CD4-positive, alpha-beta T cell treated with Interleukin-2 at 100 ng/mL for 4 hours (primary cell): Measurements from ENCODE around the gene RNGTT.
"Not testable (repeated sequence)": the region's sequence is repeated elsewhere in the genome, so short reads cannot be mapped to it uniquely, and the experiment has no call there.

Experiments
- DNase-seq: peaks from one replicate; pipeline ENCODE4 v3.0.0-alpha.2; 2020; ENCODE audit warnings: low spot score

Gene RNGTT

DNA sequence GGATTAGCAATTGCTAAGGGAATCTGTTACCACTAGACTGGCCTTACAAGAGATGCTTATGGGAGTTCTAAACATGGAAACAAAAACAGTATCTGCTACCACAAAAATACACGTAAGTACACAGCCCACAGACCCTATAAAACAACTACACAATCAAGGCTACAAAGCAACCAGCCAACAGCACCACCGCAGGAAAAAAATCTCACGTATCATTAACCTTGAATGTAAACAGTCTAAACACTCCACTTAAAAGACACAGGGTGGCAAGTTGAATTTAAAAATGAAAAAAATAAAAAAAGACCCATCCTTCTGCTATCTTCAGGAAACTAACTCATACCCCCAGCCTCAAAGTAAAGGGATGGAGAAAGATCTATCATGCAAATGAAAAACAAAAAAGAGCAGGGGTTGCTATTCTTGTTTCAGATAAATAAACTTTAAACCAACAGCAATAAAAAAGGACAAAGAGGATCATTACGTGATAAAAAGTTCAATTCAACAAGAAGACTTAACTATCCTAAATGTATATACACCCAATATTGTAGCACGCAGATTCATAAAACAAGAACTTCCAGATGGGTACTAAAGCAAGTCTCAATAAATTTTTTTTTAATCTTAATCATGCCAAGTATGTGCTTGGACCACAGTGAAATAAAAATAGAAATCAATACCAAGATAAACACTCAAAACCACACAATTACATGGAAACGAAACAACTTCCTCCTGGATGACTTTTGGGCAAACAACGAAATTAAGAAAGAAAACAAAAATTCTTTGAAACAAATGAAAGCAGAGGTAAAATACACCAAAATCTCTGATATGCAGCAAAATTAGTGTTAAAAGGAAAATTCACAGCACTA, 52.3 kb downstream of the RNGTT start:
- no peak for DNase-seq

- DNase-seq: no peak
Measured at GRCh38 chr6:88908598-88909548, 54.5 kb downstream of the RNGTT start.

- DNase-seq: not testable (repeated sequence)
Measured at GRCh38 chr6:88907148-88907547, 56.3 kb downstream of the RNGTT start.

DNA sequence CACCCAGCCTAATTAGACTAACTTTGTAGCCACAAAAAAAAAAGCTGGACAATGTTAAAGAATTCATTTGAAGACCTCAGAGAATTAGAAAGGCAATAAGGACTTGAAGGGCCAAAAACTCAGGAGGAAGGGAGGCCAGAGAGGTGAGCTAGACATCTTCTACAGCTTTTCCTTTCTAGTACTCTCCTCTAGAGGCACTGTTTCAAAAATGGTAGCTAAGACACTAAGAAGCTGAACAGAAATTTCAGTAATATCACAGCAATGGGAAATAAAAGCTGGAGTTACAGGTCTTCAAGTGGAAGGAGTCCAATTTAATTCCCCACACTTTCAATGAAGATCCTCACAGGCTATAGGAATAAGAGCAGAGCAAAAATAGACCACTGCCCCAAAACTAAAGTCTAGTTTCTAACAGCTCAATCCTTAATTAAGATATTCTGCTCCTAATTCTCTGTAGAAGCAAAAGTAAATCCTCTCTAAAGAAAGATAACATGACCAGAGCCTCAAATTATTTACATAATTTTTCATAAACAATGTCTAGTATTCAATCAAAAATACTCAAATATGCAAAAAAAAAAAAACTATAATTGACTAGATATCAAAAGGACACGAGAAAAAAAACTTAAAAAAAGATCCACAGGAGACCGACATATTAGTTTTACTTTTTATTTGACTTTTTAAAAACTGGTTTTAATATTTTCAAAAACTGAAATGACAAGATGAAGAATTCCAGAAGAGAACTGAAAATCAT, 63.7 kb downstream of the RNGTT start:
- no peak for DNase-seq

DNA sequence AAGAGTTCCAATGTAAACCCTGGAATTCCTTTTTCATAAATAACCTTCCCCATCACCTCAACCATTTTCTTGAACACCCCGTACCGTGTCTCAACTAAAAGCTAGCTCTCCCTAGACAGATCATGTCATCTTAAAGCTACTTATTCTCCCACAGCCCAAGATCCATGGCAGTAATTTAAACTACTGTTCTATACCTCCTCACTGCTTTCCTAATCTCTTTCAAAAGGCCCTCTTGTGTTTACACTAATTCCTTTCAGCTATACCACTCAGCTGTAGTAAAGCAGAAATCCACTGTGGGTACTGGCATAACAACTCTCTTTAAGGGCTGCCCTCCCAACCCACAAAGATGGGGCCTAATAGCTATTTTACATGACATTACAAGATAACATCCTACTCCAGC, 67.5 kb downstream of the RNGTT start:
- DNase-seq: no peak

DNA sequence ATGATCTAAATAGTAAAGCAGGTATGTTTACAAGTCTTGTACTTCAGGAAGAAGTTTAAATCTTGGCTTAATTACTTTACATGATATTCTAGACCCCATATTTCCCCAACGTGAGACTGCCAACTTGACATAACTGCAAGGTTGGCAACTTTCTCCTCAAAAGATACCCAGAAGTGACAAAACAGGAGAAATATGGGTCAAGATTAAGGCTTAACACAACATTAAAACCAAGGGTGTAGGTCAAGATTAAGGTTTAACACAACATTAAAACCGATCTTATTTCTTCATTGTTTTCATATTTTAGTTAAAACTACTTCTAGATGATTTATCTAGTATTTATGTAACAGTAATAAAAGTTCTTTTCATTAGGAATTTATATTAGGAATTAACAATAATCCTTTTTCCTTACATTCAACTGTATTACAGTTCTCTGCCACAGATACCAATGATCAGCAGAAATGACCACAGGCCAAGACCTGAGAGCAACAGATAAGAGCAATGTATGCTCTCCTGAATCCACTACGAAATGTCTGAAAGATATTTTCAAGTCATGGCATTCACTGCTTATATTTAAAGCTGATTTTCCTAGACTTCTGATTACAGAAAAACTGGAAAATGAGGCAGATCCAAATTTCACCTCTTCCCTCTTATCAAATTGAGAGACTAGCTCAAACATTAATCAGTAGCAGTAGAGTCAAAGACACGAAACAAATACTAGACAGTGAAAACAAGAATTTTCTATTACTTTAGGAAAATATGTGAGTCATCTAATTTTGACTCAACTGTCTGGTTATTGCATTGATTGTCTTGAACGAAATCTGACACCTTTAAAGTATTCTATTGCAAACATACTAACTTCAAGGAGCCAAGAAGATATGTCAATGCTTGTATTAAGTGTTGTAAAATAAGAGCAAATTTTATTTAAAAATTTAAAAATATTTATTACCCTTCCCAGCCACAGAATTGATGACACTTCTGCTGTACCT, 72.3 kb downstream of the RNGTT start:
- no peak for DNase-seq

DNA sequence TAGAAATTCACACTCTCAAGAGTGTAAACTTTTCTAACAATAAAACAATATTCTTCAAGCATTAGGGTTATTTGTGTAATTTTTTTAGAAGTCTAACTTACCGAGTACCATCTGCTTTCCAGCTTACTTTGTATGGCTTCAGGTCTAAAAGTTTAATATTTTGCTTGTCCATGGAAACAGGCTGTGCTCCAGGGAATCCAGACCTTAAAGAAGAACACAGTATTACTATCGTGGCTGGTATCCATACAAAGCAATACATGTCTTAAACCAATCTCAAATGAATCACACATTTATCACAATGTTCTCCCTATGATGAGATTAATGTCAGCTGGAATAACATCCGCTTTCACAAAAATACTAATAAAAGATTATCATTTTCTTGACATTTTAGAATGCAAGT, 73.0 kb downstream of the RNGTT start:
- DNase-seq: no peak

GRCh38 chr6:88884361-88884760, 79.1 kb downstream of the RNGTT start:
- DNase-seq: no peak

DNA sequence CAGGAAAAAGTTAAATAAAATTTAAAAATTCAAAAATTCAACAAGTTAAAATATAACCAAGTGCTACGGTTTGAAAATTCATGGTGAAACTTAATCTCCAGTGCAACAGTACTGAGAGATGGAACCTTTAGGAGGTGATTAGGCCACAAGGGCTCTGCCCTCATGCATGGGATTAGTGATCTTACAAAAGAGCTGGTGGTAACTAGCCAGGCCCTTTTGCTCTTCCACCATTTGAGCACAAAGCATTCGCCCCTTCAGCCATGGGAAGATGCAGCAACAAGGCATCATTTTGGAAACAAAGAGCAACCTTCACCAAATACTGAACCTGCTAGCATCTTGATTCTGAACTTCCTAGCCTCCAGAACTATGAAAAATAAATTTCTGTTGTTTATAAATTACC, 80.9 kb downstream of the RNGTT start:
- no peak for DNase-seq

GRCh38 chr6:88881451-88881850, 82.0 kb downstream of the RNGTT start:
- DNase-seq: no peak

GRCh38 chr6:88880021-88880420, 83.4 kb downstream of the RNGTT start:
- no peak for DNase-seq

- DNase-seq: no peak
Measured at GRCh38 chr6:88877893-88878292, 85.5 kb downstream of the RNGTT start.

DNA sequence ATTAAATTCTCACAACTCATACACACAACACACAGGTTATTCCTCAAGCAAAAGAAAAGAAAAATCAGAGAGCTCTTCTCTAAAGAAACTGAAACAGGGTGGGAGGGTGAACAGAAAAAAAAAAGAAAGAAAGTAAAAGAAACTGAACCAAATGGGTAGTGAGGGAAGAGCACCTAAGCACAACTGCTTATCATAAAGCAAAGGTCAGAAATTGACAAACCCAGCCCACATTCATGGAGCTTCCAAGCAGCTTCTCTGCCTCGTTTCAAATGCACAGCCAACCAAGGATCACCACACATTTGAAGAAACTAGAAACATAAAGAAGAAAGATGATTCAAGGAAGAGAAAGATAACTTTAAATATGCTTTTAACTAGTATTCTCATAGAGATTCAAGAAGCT, 90.5 kb downstream of the RNGTT start:
- no peak for DNase-seq

DNA sequence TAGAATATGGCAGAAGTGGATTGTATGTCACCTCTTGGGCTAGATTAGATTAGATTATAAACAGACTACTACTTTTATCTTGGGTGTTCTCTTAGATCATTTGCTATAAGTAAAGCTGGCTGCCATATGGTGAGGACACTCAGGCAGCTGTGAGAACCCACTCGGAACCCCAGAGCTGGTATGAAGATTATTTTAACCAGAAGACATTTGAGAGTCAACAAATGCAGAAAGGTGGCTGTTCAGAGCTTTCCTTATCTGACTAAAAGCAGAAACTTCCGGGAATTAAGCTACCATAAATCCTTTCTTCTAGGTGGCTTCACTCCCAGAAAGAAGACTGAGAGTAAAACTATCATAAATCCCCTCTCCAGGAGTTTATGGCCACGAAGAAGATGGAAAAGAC, 91.9 kb downstream of the RNGTT start:
- DNase-seq: no peak

GRCh38 chr6:88870717-88871330, 92.6 kb downstream of the RNGTT start:
- peak; percentile 68 for DNase-seq

DNA sequence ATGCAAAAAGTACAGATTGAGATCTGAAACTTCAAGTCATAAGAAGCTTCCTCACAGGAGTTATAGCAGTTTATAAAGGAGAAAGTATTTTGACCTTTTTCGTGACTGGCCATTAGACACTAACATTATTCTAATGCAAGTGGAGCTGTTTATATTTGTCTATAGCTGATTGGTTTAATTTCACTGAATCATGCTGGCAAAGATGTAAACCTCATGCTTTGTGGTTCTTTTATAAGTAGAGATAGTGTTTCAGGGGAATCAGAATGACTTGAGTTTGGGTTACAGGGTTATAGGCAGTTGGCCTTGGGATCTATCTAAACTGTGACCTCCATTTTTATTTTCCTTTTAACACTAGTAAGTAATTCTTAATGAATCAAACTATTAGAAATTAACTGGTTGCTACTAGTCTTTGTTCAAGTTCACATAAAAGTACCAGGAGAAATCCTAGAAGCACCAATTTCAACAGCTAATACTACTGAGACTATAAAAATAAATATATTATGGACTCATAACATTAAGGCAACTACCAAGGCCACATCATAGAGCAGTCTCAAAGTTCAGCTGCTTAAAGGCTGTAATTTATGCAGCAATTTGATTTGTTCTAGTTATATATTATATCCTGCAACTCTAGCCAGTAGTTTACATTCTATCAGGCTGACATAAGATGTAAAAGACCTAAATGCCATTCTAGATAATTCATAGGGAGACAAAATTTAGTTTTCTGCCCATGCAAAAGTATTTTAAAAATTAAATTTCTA, 94.0 kb downstream of the RNGTT start:
- DNase-seq: no peak

DNA sequence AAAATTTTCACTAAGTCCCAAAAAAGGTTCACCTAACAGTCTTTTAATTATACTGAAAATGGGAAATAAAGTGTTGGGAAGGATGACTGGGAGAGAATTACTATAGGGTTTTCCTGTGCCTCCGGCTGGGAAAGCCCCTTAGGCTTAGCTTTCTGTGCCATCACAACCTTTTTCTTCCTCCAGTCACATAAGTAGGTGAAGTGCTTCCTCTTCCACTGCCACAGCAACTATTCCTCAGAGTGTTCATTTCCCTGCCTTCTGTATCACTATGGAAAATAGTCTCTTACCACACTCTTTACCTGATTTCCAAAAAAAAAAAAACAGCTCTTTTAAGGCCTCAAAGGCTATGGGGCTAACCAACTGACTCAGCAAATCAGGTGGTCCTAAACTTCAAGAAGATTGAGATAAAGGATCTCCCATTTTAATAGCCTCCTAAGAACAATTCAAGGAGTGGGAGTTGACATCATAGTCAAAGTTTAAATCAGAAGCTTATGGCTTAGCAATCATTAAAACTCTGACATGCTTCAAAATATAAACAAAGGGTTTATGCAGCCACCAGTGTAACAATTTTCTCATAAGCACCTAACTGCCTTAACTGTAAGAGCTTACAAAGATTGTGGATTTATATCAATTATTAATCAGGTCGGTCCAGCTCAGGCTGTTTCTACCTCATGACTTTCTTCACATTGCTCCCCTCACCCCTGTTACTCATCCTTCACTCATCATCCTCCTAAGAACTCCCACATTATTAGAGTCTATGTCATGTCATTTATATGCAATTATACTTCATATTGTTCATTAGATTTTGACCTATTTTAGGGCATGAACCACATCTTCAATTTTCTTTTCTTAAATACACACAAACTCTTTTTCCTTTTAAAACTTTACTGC, 95.3 kb downstream of the RNGTT start:
- DNase-seq: no peak

GRCh38 chr6:88866856-88867255, 96.6 kb downstream of the RNGTT start:
- DNase-seq: no peak

- peak; percentile 6 for DNase-seq
Measured at GRCh38 chr6:88865275-88865674, 98.1 kb downstream of the RNGTT start.
